ENCODE results near the gene C10orf105. TPM values are rescaled to one million over a fixed set of nuclear protein-coding genes. Genes with fewer than 3 reads are reported as not detected.

Gene C10orf105
- total and polyA plus RNA-seq, 2 of the 13 experiments (the other 11 are each of a cell fraction or from before 2014, with no cell fraction given), result not detected

DNA sequence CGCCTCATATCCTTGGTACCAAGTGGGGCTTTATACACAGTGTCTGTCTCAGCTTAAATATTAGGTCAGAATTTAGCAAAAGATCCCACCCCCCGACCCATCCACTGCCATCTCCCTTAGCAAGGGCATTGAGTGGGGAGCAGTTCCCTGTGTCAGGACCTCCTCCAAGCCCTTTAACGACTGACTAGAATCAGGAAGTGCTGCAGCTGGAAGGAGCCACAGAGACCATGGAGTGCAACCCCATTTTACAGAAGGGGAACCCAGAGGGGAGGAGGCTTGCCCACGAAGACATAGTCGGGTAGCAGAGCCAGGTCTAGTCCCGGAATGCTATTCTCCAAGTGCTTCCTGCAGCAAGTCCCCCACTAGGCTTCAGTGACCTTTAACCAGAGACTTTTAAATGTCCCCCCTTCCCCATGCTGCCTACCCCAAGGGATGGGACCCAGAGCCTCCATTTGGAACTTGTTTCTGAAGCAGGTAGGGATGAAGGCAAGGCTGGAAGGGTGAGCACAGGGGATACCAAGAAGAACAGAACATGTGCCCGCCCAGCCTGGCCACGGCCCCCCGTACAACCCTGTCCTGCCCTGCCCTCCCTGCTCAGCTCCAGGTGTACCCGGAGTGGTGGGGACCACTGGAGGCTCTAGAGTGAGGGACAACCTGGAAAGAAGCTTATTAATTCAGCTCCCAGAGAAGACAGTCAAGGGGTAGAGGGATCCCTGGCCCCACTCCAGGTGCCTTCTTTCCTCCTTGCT, 41.3 kb downstream of the C10orf105 start:
- in situ Hi-C loops (cut with HindIII; ENCODE audit: extremely low pct_ligation_motif_present, low pct_unique_long_range_greater_than_20kb), result no loop called here
- FAIRE-seq, result no peak

DNA sequence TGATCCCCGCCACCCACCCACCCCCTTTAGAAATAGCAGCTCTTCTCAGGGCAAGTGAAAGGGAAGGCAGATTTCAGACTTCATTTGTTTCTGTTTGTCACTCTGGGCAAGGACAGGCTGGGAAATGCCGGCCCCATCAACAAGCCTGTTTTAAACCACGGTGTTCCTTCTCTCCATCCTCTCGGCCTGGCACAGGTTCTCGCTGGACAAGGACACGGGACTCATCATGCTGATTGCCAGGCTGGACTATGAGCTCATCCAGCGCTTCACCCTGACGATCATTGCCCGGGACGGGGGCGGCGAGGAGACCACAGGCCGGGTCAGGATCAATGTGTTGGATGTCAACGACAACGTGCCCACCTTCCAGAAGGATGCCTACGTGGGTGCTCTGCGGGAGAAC, 42.3 kb downstream of the C10orf105 start:
- CTCF ChIA-PET (ENCODE audit: low intra/inter-chr PET ratio, low total read pairs), result no interaction called here
- no peak for ATAC-seq
- POLR2A ChIA-PET, result no interaction called here

More for the DNA sequence above, 41.3 kb downstream of the C10orf105 start:
- ChIA-PET CTCF (ENCODE audit: low intra/inter-chr PET ratio, low total read pairs) (no interaction called here), POLR2A (no interaction called here)
- DNase-seq (ENCODE audit: low spot score) (no peak), ATAC-seq (no peak)
- H2AFZ ChIP-seq (ENCODE audit: low read length), result no peak overlapping the region
- H3K9me3 ChIP-seq (ENCODE audit: low read length), result no peaks in the 10 kb centered on the region
- H3K4me3 ChIP-seq (replicated peaks in 1 of 3; ENCODE audit: insufficient read depth in 1 of 3, low read depth in 2 of 3, low read length in 3 of 3), result no peak overlapping the region
- WGBS (ENCODE audit: low lambda C conversion rate), result 5% methylated on average over 7 of the region's 10 CpGs
- H3K4me1 ChIP-seq (ENCODE audit: insufficient read depth, low read length), result no peaks in the 10 kb centered on the region
- no TSS peak for BruUV-seq (replicated peaks)
- no peak overlapping the region for H3K9ac ChIP-seq (ENCODE audit: insufficient read depth, low read depth, low read length)
- no peaks in the 10 kb centered on the region for H3K36me3 ChIP-seq (replicated peaks in 1 of 2; ENCODE audit: control insufficient read depth in 1 of 2, insufficient read depth in 2 of 2, low read length in 2 of 2)
- H3K27ac ChIP-seq (ENCODE audit: extremely low read length, insufficient read depth, low read length), result no peak overlapping the region
- no peak overlapping the region for H3K4me2 ChIP-seq (ENCODE audit: low read depth, low read length)
- H4K20me1 ChIP-seq (ENCODE audit: insufficient read depth, low read length), result no peaks in the 10 kb centered on the region
- no peak for TF ChIP-seq SETDB1 (CRISPR knock-in tag; IDR thresholded peaks at IDR 0.05; ENCODE audit: borderline replicate concordance)
- H3K79me2 ChIP-seq (ENCODE audit: insufficient read depth, low read length), result no peaks in the 10 kb centered on the region
- H3K27me3 ChIP-seq (ENCODE audit: control insufficient read depth in 1 of 2, insufficient read depth in 2 of 2, low read length in 2 of 2), result peaks cover 8 to 29% of the 10 kb centered on the region in 2 experiments; a peak in 4 of 5 replicates
- intact Hi-C loops (cut with micrococcal nuclease; ENCODE audit: unreplicated experiment), result no loop called here

More for the DNA sequence above, 42.3 kb downstream of the C10orf105 start:
- no peak overlapping the region for H3K4me2 ChIP-seq (ENCODE audit: low read depth, low read length)
- no peak overlapping the region for H3K27ac ChIP-seq (ENCODE audit: extremely low read length, insufficient read depth, low read length)
- BruUV-seq (replicated peaks), result no TSS peak
- H3K9me3 ChIP-seq (ENCODE audit: low read length), result no peaks in the 10 kb centered on the region
- no peaks in the 10 kb centered on the region for H4K20me1 ChIP-seq (ENCODE audit: insufficient read depth, low read length)
- no peaks in the 10 kb centered on the region for H3K4me1 ChIP-seq (ENCODE audit: insufficient read depth, low read length)
- no peaks in the 10 kb centered on the region for H3K79me2 ChIP-seq (ENCODE audit: insufficient read depth, low read length)
- no peak overlapping the region for H3K4me3 ChIP-seq (replicated peaks in 1 of 3; ENCODE audit: insufficient read depth in 1 of 3, low read depth in 2 of 3, low read length in 3 of 3)
- no peak overlapping the region for H2AFZ ChIP-seq (ENCODE audit: low read length)
- FAIRE-seq, result no peak
- 0% methylated on average over 2 of the region's 17 CpGs for WGBS (ENCODE audit: low lambda C conversion rate)
- no peaks in the 10 kb centered on the region for H3K36me3 ChIP-seq (replicated peaks in 1 of 2; ENCODE audit: control insufficient read depth in 1 of 2, insufficient read depth in 2 of 2, low read length in 2 of 2)
- no peak for DNase-seq (ENCODE audit: low spot score)
- TF ChIP-seq ZNF577 (CRISPR knock-in tag; IDR thresholded peaks at IDR 0.05; ENCODE audit: borderline replicate concordance, low read depth) (no peak), ZNF605 (CRISPR knock-in tag; IDR thresholded peaks at IDR 0.05) (no peak), TCF7 (IDR thresholded peaks at IDR 0.05; ENCODE audit: low read depth) (no peak), RAD21 (CRISPR knock-in tag; IDR thresholded peaks at IDR 0.05) (no peak), ZNF891 (CRISPR knock-in tag; IDR thresholded peaks at IDR 0.05) (no peak), HNRNPH1 (optimal IDR thresholded peaks at IDR 0.05; ENCODE audit: low read depth, low read length) (no peak), JARID2 (CRISPR knock-in tag; IDR thresholded peaks at IDR 0.05; ENCODE audit: insufficient replicate concordance) (no peak), ZNF607 (CRISPR knock-in tag; IDR thresholded peaks at IDR 0.05; ENCODE audit: borderline replicate concordance) (no peak), CREM (IDR thresholded peaks at IDR 0.05) (no peak), CREM (CRISPR knock-in tag; IDR thresholded peaks at IDR 0.05) (no peak), MAFK (conservative IDR thresholded peaks at IDR 0.05 in 1 of 2, IDR thresholded peaks at IDR 0.05 in 1 of 2; ENCODE audit: low read length in 2 of 2) (no peak), REL (CRISPR knock-in tag; conservative IDR thresholded peaks at IDR 0.05) (no peak), MYC (CRISPR knock-in tag; IDR thresholded peaks at IDR 0.05; ENCODE audit: borderline replicate concordance) (no peak), ZSCAN12 (CRISPR knock-in tag; IDR thresholded peaks at IDR 0.05) (no peak), ZNF460 (CRISPR knock-in tag; IDR thresholded peaks at IDR 0.05; ENCODE audit: borderline replicate concordance) (no peak), MBNL3 (CRISPR knock-in tag; conservative IDR thresholded peaks at IDR 0.05) (no peak), HOXA5 (CRISPR knock-in tag; IDR thresholded peaks at IDR 0.05) (no peak)
- TF ChIP-seq, protein P1, sequence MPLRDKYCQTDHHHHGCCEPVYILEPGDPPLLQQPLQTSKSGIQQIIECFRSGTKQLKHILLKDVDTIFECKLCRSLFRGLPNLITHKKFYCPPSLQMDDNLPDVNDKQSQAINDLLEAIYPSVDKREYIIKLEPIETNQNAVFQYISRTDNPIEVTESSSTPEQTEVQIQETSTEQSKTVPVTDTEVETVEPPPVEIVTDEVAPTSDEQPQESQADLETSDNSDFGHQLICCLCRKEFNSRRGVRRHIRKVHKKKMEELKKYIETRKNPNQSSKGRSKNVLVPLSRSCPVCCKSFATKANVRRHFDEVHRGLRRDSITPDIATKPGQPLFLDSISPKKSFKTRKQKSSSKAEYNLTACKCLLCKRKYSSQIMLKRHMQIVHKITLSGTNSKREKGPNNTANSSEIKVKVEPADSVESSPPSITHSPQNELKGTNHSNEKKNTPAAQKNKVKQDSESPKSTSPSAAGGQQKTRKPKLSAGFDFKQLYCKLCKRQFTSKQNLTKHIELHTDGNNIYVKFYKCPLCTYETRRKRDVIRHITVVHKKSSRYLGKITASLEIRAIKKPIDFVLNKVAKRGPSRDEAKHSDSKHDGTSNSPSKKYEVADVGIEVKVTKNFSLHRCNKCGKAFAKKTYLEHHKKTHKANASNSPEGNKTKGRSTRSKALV (CRISPR knock-in tag; IDR thresholded peaks at IDR 0.05), result no peak
- no peak overlapping the region for H3K9ac ChIP-seq (ENCODE audit: insufficient read depth, low read depth, low read length)
- in situ Hi-C loops (cut with HindIII; ENCODE audit: extremely low pct_ligation_motif_present, low pct_unique_long_range_greater_than_20kb), result no loop called here
- H3K27me3 ChIP-seq (ENCODE audit: control insufficient read depth in 1 of 2, insufficient read depth in 2 of 2, low read length in 2 of 2), result peaks cover 10 to 27% of the 10 kb centered on the region in 2 experiments; a peak in 4 of 5 replicates
- intact Hi-C loops (cut with micrococcal nuclease; ENCODE audit: unreplicated experiment), result no loop called here
